Stimulated activated CD4-positive, alpha-beta T cell treated with anti-CD3 and anti-CD28 coated beads, Interleukin-1b, Interleukin-23, amount 100 ng/mL, for 1 hour (primary cell): ENCODE measurements around the gene TRIM17.
A peak's percentile ranks its signal among the peaks of the same experiment; 100 is the strongest.

ENCODE experiments used
- DNase-seq, 2 donors: peaks; one replicate each; pipeline ENCODE4 v3.0.0-alpha.2; 2020; ENCODE audit warnings: low read depth in 2 of 2

The TRIM17 gene

GRCh38 chr1:228416217-228416933 is at the start of gene TRIM17:
TRIM17 (minus strand) TSS chr1:228416861; CDS start chr1:228415072, 1,789 bp downstream.
- peak in 1 of 2 donors; percentile 17 for DNase-seq

GRCh38 chr1:228465571-228466146 is 49.0 kb upstream of the TRIM17 start:
- DNase-seq: no peak

- no peak for DNase-seq
These were observed 48.5 kb upstream of the TRIM17 start for GRCh38 chr1:228465141-228465540.

GRCh38 chr1:228464487-228464983 is 47.9 kb upstream of the TRIM17 start:
- DNase-seq: peak; percentile 60 to 62

- no peak for DNase-seq
These were observed 47.1 kb upstream of the TRIM17 start for GRCh38 chr1:228463559-228464455.

GRCh38 chr1:228463009-228463558 is 46.4 kb upstream of the TRIM17 start:
- DNase-seq: no peak

- DNase-seq: no peak
These were observed 45.9 kb upstream of the TRIM17 start for GRCh38 chr1:228462560-228462959.

- DNase-seq: no peak
These were observed 44.2 kb upstream of the TRIM17 start for GRCh38 chr1:228460821-228461220.

- DNase-seq: no peak
These were observed 42.7 kb upstream of the TRIM17 start for GRCh38 chr1:228459091-228459993.

- peak; percentile 48 for DNase-seq
These were observed 40.9 kb upstream of the TRIM17 start for GRCh38 chr1:228457396-228458176.

GRCh38 chr1:228457017-228457395 is 40.3 kb upstream of the TRIM17 start:
- no peak for DNase-seq

GRCh38 chr1:228456252-228457016 is 39.8 kb upstream of the TRIM17 start:
- DNase-seq: no peak

GRCh38 chr1:228455715-228456114 is 39.1 kb upstream of the TRIM17 start:
- DNase-seq: no peak

GRCh38 chr1:228454238-228454637 is 37.6 kb upstream of the TRIM17 start:
- no peak for DNase-seq

- DNase-seq: no peak
These were observed 37.0 kb upstream of the TRIM17 start for GRCh38 chr1:228453614-228454013.

- no peak for DNase-seq
These were observed 36.4 kb upstream of the TRIM17 start for GRCh38 chr1:228453022-228453560.

GRCh38 chr1:228452194-228453021 is 35.7 kb upstream of the TRIM17 start:
- no peak for DNase-seq

- DNase-seq: no peak
These were observed 33.5 kb upstream of the TRIM17 start for GRCh38 chr1:228450200-228450599.
